GM19468 (cell line): ENCODE measurements around the gene HSPA6.
"Not testable (repeated sequence)": the region's sequence is repeated elsewhere in the genome, so short reads cannot be mapped to it uniquely, and the experiment has no call there.

ENCODE experiments used
- ATAC-seq: cut with Tn5 transposase; IDR thresholded peaks from one replicate; pipeline ENCODE4 v1.9.1; 2021; ENCODE audit warnings: mild to moderate bottlenecking, moderate library complexity, moderate number of reproducible peaks; ENCODE audit not compliant: unreplicated experiment; ENCODE audit errors: extremely low read depth

The HSPA6 gene

DNA sequence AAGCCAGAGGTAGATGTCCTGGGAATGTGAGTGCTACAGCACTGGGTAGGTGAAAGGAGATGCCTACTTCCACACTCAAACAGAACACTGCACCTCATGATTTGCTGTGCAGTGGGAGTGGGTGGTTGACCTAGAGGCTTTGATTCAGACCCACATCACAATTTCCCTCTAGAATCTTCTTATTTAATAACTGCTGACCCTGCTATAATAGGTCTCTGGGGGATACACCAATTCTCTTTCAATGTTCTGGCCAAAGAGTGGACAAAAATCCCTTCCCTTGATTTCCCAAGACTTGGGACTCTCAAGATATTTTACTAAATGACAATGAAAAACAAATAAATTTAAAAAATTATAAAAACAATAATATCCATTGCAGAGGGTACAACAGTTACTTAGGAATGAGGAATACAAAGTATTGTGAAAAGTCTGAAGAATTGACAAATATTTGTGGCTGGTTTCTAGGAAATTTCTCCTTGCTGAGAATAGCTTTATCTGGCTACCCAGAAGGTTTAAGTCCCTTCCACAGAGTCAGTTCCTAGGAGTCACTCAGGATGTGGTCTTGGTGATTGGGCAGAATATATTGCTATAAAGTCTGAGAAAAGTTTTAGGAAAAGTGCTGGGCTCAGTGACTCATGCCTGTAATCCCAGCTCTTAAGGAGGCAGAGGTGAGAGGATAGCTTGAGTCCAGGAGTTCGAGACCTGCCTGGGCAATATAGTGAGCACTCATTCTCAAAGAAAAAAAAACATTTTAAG, 21.5 kb upstream of the HSPA6 start:
- no peak for ATAC-seq

DNA sequence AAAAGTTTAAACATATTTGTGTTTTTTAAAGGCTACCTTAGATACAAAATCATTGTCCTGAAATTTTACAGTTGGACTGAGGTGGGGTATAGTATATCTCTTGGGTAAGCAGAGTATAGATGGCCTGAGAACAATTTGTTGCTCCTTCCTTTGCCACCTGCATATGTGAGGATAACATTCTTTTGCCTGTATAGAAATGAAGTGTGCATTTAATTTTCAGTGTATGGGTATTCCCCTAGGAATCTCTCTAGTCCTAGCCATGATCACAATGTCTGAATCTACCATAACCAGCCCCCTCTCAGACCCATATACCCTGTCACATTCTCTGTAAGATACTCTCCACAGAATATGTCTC, 21.0 kb upstream of the HSPA6 start:
- no peak for ATAC-seq

DNA sequence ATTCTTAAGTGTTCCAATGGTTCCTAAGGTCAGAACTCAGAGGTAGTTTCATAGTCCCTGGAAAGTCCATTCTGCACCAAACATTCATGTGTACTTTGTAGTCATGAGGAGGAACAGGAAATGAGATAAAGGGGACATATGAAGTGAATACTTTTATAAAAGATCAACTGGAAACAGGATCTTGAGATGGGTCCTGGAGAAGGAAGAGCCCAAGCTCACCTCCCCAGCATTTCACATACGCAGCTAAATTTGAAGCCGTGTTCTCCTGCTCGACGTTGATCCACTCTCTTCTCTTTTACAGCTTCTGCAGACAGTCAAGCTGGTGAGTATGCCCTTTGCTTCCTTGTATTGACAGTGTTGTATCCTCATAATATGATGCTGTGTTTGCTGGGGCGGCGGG, 18.7 kb upstream of the HSPA6 start:
- no peak for ATAC-seq

DNA sequence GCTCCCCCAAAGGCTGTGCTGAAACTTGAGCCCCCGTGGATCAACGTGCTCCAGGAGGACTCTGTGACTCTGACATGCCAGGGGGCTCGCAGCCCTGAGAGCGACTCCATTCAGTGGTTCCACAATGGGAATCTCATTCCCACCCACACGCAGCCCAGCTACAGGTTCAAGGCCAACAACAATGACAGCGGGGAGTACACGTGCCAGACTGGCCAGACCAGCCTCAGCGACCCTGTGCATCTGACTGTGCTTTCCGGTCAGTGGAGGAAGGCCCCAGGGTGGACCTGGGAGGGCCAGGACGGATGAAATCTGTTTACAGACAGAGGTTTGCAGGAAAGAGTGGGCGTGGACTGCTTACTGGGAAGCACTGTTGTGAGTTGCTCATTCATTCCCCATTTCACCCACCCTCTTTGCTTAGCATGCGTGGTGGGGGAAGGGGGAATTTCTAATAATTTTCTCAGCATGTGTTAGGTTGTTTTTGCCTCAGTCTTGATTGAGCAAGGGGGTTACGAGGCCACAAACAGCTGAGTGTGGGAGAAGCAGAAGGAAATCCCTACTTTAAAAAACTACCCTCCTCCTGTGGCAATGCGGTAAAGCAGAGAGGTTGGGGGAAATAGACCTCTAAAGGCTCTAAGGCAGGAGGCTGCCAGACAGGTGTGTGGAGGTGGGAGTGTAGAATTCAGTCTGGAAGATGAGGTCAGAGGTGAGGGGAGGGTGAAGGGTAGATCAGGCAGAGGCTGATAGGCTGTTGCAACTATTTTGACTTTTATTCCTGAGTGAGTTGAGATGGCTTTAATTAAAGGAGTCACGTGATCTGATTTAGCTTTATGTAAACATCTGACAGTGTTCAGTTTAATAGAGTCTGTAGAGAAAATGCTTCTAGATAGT, 17.8 kb upstream of the HSPA6 start:
- ATAC-seq, result no peak

DNA sequence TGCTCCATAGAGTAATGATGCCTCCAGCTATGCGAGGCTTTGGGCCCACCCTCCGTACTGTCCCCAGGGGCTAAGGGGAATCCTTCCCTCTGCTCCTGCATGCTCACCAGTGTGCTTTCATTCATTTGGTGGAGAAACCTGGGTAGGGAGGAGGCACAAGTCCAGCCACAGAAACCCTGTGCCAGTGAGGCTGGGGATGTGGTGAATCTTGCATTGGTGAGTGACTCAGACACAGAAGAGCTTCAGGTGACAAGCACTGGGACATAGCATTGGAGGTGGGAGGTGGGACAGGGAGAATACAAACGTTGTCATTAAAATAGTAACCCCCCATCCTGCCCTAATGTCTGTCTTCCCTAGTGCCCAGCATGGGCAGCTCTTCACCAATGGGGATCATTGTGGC, 13.9 kb upstream of the HSPA6 start:
- ATAC-seq, result no peak

DNA sequence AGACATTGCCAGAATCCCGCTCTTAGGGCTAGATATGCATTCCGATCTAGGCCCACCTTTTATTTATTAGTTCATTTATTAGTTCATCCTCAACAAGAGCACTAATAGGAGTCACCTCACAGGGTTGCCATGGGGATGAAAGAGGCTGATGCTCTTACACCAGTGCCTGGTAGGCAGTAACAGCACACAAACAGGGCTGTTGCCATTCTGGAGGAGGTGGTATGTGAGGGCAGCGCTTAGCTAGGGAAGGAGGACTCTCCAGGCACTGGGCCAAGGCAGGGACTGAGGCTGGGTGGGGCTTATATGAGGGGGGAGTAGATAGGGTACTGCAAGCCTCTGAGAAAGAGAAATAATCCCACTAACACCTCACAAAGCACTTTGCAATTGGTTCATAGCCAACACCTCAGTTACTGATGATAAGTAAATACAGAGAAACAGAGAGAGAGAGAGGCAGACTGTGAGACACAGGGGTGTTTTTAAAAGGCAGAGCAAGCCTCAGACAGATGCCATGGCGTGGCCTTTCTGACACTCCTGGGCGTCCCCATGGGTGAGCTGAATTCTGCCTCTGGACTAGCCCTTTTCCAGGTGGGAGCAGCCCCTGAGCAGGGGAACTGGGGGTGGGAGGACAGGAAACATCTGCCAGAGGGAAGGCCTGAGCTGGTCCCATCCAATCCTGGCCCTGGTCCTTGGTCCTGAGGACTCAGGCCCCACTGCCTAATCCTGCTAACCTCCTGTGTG, 13.2 kb upstream of the HSPA6 start:
- no peak for ATAC-seq

DNA sequence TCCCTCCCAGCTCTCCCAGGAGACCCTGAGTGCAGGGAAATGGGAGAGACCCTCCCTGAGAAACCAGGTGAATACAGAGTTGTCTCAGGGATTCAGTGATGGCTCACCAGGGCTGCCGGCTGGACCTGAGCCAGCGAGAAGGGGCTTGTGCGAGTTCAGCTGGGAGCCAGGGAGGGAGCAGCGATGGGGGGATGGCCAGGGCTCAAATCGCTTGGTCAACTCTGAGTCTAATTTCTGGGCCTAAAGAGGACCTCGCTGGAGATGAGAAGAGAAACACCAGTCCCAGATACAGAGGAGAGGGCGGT, 12.6 kb upstream of the HSPA6 start:
- ATAC-seq, result no peak

DNA sequence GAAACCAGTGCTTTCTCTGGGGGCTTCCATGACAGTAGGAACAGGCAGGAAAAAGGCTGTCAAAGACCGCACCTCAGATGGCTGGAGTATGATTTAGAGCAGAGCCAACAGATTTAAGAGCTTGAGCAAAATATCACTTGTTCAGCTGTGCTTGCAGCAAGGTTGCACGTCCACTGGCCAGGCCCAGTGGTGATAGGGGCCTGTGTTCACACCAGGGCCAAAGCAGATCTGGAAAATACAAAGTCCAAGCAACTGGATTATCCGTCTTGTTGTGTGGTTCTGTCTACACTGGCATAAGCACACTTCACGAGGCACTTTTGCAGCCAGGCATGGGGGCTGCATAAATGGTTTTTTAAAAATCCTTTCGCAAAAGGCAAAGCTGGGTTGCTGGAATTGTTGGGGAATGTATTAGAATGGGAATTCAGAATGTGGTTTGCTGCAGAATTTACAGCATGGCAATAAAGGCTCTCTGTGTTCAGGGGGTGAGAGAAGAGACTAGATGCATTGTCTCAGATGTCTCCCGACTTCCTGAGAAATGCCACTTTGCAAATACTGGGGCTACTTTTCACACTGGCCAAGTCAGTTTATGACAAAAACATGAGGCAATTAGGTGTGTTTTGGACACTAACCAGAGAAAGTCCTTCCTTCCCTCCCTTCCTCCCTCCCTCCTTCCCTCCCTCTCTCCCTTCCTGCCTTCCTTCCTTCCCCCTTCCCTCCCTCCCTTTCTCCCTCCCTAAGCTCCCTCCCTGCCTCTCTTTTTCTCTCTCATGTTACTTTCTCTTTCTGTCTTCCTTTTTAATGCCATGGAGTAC, 11.5 kb upstream of the HSPA6 start:
- not testable (repeated sequence) for ATAC-seq

DNA sequence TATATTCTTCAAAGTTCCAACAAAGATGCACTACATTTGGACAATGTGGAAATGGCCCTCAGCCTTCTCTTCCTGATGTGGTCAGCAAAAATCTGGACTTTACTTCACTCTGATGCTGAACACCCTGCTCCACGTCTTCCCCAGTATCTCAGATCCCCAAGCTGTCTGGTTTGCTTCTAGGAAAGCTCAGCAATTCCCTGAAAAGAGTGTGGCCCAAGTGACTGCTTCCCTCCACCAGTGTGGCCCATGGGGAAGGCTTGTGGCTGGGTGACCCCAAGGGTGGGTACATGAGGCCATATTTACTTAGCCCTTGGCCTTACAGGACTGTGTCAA, 10.9 kb upstream of the HSPA6 start:
- ATAC-seq, result not testable (repeated sequence)

DNA sequence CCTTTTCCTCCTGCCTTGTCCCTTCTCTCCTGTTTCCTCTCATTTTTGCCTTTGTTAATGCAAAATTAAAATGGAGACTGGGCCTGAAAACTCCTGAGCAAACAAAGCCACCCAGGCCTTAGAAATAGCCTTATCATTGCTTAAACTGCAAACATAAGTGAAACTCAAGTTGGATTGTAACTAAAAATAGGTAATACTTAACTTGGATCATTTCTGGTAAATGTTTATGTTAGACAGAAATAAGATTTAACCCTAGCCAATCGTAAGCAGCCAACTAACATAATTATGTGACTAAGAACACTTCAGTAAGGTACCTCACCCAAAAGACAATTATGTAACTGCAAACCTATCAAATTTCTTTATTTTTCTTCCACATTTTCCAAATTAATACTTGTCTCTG, 10.4 kb upstream of the HSPA6 start:
- not testable (repeated sequence) for ATAC-seq

DNA sequence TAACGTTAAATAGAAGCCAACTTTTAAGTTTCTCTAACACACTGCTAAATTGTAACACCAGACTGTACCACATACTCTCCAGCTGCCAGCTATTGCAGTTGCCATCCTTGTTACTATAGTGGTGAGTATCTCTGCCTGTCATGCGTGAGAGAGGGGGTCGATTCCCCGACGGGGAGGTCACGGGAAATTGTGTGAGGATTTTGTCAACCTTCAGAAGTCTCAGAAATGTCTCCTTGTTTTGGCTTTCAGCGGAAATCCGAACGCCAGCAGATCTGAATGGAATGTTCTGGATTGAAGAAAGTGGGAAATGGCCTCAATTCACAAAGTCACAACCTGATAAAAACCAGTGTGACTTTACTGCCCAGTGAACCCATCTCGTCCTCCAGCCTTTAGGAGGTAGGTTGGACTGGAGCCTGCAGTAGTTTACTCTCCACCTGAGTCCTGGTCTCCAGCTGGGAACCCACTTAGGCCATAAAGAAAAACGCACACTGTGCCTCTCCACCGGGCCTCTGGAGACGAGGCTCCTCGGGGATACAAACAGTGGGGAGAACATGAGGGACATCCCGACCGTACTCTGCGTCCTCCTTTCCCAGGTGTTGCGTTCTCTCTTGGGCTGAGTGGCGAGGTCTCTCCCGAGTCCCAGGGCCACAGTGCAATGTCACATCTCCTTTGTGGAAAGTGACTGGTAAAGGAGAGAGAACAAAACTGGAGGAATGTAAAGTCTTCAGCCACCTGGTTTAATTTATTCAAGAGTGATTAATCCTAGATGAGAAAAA, 1.1 kb upstream of the HSPA6 start:
- ATAC-seq, result not testable (repeated sequence)

DNA sequence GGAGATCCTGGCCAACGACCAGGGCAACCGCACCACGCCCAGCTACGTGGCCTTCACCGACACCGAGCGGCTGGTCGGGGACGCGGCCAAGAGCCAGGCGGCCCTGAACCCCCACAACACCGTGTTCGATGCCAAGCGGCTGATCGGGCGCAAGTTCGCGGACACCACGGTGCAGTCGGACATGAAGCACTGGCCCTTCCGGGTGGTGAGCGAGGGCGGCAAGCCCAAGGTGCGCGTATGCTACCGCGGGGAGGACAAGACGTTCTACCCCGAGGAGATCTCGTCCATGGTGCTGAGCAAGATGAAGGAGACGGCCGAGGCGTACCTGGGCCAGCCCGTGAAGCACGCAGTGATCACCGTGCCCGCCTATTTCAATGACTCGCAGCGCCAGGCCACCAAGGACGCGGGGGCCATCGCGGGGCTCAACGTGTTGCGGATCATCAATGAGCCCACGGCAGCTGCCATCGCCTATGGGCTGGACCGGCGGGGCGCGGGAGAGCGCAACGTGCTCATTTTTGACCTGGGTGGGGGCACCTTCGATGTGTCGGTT, 477 bp downstream of the HSPA6 start:
- not testable (repeated sequence) for ATAC-seq

DNA sequence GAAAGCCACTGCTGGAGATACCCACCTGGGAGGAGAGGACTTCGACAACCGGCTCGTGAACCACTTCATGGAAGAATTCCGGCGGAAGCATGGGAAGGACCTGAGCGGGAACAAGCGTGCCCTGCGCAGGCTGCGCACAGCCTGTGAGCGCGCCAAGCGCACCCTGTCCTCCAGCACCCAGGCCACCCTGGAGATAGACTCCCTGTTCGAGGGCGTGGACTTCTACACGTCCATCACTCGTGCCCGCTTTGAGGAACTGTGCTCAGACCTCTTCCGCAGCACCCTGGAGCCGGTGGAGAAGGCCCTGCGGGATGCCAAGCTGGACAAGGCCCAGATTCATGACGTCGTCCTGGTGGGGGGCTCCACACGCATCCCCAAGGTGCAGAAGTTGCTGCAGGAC, 981 bp downstream of the HSPA6 start:
- ATAC-seq, result not testable (repeated sequence)

DNA sequence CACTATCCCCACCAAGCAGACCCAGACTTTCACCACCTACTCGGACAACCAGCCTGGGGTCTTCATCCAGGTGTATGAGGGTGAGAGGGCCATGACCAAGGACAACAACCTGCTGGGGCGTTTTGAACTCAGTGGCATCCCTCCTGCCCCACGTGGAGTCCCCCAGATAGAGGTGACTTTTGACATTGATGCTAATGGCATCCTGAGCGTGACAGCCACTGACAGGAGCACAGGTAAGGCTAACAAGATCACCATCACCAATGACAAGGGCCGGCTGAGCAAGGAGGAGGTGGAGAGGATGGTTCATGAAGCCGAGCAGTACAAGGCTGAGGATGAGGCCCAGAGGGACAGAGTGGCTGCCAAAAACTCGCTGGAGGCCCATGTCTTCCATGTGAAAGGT, 1.6 kb downstream of the HSPA6 start:
- not testable (repeated sequence) for ATAC-seq

DNA sequence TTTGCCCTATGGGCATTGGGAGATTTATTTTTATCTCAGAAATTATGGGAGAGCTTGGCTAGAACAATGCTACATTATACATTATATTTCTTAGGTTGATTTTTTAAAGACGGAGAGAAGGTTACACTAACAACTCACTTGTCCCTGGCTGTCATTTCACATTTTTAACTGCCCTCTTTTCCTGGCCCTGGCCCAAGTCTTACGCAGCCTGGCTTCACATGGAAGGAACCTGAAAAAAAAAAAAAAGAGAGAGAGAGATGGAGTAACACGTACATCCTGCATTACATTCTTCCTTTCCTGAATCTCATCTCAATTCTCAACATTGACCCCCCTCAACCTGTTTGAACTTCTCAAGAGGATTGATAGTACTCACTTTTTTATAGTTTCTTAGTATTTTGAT, 4.2 kb downstream of the HSPA6 start:
- not testable (repeated sequence) for ATAC-seq

DNA sequence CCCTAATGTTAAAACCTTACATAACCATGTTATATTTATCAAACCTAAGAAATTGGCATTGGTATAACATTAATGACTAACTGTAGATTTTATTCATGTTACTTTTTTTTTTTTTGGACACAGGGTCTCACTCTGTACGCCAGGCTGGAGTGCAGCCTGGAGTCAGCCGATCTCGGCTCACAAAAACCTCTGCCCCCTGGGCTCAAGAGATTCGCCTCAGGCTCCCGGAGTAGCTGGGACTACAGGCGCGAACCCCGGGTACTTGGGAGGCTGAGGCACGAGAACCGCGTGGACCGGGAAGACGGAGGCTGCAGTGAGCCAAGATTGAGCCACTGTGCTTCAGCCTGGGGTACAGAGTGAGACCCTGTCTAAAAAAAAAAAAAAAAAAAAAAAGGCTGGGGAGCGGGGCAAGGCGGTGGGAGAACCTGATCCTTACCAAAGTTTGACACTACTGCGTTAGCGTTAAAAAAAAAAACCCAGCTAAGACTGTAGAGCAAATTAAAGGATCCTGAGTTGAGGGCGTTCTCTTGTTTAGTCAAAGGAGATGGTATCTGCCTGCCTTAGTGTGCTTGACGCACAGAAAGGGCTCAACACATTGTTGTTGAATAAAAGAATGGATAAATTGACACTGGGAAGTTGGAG, 5.2 kb downstream of the HSPA6 start:
- not testable (repeated sequence) for ATAC-seq

DNA sequence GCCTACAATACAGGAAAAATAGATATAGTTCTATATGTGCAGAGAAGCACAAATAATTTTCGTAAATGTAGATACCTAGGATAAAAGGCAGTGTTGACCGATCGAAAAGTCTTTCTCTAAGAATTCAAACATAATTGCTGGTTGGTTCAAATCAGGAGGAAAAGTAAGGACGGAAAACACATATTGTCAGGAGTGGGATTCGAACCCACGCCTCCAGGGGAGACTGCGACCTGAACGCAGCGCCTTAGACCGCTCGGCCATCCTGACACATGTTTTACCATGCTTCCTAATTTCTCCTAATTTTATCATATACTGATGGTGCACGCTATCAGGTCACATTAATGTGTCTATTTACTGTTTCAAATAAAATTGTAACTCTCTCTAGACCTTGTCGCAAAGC, 5.8 kb downstream of the HSPA6 start:
- ATAC-seq, result not testable (repeated sequence)

DNA sequence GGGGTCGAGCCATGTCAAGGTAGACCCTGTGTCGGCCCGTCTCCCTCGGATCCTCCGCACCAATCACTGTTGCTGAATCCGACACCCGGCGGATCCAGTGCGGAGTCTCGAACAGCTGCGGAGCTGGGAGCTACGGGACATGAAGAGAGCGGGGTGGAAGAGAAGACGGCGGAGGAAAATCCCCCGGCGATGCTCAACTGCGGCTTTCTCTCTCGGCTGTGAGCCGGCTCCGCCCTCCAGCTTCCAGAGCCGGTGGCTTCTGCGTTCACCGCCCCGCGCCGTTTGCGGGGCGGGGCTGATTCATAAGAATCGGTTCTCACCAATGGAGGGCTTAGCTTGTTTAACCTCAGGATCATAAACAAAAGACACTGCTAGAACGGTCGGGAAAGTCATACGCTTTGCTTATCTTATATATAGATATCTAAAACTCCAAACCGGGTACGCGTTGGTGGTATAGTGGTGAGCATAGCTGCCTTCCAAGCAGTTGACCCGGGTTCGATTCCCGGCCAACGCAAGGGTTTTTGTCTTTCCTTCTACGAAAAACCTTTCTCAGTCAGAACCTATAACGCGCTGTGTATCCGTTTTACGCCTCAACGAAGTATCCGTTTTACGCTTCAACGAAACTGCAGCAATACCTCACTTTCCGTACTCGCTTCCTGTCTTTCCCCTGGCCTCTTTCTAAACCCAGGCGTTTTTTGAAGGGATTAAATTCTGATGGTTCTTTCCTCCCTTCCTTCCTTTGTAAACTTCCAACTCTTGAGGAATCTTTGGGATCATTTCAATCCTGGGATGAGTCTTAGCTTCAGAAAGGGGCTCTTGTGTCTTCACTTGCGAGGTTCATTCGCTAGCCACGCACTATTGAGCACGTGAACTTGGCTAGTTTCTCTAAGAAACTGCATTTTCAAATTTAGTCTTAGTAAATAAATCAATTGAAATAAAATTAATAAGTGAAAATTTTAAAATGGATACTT, 6.6 kb downstream of the HSPA6 start:
- peak; percentile 70 for ATAC-seq
